Stimulated activated CD4-positive, alpha-beta T cell treated with anti-CD3 and anti-CD28 coated beads, Interleukin-1b, Interleukin-23, amount 100 ng/mL, for 24 hours (primary cell): ENCODE results near the gene NECAP2.
"Not testable (repeated sequence)": the region's sequence is repeated elsewhere in the genome, so short reads cannot be mapped to it uniquely, and the experiment has no call there.

Source experiments
- DNase-seq, 4 experiments: peaks; one replicate each; pipeline ENCODE4 v3.0.0-alpha.2; 2020; ENCODE audit warnings: low read depth in 4 of 4, low spot score in 1 of 4

Gene NECAP2

DNA sequence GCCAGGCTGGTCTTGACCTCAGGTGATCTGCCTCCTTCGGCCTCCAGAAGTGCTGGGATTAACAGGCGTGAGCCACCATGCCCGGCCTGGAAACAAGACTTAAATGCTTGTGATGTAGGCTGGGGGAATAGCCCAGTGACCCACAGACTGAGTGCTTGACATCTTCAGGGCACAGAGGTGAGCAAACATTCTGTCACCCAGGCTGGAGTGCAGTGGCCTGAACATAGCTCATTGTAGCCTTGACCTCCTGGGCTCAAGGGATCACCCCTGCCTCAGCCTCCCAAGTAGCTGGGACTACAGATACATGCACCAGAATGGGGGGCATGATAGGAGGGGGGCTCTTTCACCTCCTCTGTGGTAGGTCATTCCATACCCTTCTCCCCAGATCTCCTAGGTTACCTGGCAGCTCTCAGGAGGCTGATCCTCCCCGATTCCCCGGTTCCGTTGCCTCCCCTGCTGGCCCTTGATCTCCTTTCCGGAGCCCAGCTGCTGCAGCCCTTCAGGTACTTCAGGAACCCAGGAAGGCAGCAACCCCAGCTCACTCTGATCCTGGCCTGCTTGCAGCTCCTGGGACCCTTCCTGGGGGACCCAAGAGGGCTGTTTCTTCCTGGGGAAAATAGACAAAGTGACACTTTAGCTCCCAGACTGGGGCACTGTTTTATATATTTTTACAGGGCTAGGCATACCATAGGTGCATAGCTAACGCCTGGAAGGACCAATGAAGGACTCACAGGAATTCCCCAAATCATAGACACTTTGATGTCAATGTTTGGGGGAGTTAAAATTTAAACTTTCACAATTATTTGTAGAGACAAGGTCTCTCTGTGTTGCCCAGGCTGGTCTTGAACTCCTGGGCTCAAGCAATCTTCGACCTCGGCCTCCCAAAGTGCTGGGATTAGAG is 15.1 kb upstream of the NECAP2 start:
- no peak for DNase-seq

DNA sequence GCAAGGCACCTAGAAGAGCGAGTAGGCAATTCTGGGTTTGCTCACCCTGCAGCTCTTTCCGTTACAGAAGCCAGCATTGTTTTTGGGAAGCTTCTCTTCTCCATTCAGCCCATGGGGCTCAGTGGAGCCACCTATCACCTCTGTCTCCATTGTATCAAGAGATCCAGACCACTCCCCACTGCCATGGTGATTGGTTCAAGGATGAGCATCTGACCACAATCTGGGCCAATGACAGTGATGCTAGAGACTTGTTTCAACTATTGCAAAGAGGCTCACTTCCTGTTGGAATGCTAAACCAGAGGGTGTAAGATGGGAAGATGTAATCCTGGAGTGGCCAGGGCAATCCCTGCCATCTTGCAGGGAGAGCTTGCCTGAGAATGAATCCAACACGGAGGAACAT is 9.9 kb upstream of the NECAP2 start:
- DNase-seq, result no peak

DNA sequence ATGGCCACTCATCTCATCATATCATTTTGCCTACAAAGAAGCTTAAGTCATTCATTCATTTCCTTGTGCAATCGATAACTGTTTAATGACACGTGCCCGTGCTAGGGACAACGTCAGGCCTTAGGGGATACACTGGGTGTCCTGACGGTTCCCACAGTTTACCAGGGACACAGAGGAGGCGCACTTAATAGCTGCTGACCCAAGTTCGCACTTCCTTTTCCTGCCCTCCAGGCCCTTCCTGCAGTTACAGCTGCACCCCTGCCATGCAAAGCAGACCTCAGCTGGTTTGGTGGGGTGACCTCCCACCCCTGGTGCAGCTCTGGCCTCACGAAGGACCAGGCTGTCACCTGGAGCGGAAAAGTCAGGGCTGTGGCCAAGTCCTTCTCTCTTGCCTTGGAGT is 7.5 kb upstream of the NECAP2 start:
- no peak for DNase-seq

DNA sequence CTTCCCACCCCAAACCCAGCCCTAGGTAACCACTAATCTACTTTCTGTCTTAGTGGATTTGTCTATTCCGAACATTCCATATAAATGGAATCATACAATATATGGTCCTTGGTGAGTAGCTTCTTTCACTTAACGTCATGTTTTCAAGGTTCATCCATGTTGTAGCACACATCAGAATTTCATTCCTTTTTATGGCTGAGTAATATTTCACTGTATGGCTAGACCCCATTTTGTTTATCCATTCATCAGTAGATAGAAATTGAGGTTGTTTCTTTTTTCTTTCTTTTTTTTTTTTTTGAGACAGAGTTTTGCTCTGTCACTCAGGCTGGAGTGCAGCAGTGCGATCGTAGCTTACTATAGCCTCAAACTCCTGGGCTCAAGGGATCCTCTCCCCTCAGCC is 6.5 kb upstream of the NECAP2 start:
- no peak for DNase-seq

DNA sequence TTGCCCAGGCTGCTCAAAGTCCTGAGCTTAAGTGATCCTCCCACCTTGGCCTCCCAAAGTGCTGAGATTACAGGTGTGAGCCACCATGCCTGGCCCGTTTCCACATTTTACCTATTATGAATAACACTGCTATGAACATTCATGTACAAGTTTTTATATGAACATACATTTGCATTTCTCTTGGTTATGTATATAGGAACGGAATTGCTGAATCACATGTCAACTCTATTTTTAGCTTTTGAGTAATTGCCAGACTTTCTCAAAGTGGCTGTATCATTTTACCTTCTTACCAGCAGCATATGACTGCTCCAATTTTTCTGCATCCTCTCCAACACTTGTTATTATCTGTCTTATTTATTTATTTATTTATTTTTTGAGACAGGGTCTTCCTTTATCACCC is 6.0 kb upstream of the NECAP2 start:
- no peak for DNase-seq

DNA sequence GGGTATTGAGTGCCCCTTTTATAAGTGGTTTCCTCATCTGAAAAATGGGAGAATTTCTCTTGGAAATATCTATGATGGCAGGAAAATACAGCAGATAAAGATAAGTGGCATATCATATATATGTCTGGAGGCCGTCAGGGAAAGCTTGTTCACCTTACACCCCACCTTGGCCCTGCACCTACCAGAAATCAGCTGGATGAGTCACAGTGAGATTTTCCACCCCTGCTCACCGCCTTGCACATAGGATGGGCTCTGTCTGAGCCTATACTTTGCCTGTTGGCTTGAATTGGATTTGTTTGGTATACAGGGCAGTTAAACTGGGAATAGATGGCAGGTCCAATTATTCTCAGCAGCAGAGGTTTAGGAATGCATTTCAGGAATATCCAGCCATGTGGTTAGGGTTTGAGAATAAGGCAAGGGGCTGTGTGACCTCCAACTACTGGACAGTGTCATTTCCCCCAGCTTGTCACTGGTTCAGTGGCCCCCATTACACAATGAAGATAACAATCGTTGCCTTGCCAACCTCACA is 3.5 kb upstream of the NECAP2 start, which contains the start of gene SPATA21:
Gene SPATA21, minus strand, starts transcription at position 479 of the 529 bp plus-strand sequence. CDS start 6,053 bp downstream, outside the sequence.
- DNase-seq, result no peak

DNA sequence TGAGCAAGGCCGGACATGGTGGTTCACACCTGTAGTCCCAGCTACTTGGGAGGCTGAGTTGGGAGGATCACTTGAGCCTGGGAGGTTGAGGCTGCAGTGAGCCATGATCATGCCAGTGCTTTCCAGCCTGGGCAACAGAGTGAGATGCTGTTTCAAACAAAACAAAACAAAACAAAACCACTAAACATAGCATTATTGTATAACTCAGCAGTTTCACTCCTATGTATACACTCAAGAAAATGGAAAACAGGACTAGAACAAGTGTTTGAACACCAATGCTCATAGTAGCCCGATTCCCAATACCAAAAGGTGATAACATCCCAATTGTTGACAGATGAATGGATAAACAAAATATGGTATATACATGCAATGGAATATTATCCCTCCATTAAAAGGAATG is 2.0 kb upstream of the NECAP2 start:
- DNase-seq, result no peak

DNA sequence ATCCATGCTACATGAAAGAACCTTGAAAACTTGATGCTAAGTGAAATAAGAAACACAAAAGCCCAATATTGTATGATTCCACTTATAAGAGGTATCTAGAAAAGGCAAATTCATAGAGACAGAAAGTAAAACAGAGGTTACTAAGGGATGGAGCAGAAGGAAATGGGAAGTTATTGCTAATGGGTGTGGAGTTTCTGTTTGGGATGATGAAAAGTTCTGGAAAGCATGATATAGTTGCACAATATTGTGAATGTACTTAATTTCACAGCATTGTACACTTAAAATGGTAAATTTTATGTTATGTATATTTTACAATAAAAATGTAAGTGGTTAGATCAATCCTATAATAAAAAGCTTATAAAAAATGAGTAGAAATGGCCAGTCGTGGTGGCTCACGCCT is 1.6 kb upstream of the NECAP2 start:
- no peak for DNase-seq

DNA sequence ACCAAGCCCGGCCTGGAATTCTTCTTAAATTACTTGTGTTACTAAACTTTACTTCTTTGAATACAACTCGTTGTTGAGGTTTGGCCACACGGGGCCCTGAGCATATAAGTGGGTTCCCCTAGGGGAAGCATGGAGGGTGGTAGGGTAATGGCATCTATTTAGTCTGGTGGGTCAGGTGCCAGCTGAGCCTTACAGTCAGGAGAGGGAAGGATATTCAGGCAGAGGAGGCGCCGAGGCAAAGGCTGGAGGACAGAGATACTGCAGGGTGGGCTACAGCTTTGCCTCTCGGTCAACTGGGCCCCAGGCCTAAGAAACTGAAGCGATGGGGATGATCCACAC is 424 bp upstream of the NECAP2 start:
- DNase-seq, result no peak

DNA sequence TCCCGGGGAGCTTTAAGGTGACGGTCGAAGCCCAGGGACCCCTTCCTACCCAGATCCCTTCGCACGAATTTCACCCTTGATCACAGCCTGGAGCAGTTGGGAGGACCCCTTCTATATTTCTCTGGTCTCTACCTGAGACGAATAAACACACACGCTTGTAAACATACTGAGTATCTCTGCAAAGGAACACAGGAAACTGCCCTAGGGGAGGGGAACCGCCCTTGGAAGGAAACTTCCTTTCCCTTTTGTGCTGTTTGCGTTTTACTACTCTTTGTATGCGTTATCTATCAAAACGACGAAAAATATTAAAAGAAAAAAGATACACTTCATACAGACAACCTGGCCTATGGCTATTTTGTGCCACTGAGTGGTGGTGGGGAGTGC is 750 bp downstream of the NECAP2 start:
- no peak for DNase-seq

DNA sequence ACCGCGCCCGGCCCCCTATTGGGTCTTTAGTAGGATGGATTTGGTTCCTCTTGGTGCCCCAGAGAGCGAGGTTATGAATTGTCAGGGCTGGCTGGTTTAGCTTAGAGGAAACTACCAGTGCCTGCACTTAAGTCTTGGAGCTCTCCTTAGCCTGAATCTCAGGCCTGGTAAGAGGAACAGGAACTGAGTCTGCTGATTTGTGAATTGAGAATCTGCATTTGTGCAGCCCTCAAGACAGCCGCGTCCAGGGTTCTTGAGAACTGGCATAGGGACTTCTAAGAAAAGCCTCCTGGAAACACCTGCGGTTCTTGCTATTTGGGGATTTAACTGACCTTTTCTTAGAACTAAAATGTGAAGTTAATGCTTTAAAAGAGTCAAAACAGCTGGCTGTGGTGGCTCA is 1.7 kb downstream of the NECAP2 start:
- no peak for DNase-seq

DNA sequence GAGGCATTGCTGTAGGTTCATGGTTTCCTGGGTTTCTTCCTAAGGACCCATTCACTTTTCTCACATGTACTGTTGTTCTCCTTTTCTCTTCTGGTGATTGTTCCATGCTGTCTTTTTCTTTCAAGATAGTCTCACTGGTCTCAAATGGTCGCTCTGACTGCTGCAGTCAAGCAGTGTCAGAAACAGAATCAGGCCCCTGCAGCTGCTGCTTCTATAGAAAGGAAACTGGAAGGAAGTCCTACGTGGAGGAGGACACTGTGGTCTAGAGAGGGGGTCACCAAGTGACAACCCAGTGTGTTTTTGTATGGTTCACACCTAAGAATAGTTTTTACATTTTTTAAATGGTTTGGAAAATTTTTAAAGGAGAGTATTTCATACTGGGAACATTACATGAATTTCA is 2.4 kb downstream of the NECAP2 start:
- no peak for DNase-seq

DNA sequence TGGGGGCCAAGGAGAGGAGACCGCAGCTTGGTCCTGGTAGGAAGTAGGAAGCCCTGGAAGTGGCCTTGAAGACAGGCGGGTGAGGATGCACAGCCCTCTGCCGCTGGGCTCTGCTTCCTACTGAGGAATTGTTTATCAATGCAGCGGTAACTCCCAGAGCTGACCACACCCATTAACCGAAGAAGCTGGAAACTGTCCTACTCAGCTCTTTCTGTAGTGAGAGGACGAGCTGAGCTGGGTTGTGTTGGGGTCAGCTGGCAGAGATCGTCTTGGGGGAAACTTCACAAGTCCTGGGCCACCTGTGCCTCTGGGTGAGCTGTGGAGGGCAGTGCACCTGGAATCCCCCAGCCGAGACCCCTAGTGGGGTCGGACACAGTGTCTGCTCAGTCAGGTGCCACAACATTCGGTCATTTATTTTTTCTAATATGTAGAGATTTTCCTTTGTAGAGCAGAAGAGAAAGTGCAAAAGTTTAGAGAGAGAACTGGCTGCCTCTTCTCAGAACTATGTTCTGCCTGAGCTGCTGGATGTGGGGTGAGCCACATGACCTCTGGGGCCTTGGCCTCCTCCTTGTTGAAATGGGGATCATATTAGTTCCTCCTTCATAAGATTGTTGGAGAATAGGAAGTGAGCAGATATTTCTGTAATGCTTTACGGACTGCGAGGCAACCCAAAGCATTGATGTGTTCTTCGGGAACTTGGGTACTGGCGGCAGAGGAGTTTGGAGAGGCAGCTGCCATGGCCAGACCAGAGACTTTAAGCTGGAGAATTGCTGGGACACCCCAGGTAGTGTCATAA is 3.6 kb downstream of the NECAP2 start:
- DNase-seq, result no peak

DNA sequence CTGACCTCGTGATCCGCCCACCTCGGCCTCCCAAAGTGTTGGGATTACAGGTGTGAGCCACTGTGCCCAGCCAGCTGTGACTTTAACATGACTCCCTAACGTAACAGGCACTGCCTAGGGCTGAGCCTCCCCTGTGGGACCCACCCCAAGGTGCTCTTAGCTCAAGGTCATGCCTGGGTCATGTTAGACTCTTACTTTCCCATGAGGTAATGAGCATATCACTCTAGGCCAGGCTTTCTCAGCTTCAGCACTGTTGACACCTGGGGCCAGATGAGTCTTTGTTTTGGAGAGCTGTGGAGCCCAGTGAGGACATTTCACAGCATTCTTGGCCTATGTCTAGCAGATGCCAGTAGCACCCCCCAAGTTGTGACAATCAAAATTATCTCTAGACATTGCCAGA is 4.5 kb downstream of the NECAP2 start:
- no peak for DNase-seq

DNA sequence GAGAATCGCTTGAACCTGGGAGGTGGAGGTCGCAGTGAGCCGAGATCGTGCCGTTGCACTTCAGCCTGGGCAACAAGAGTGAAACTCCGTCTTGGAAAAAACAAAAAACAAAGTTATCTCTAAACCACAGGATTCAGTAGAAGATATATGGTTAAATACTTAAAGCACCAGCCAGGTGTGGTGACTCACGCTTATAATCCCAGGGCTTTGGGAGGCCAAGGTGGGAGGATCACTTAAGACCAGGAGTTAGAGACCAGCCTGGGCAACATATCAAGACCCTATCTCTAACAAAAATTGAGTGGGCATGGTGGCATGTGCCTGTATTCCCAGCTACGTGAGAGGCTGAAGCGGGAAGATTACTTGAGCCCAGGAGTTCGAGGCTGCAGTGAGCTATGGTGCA is 5.6 kb downstream of the NECAP2 start:
- no peak for DNase-seq

DNA sequence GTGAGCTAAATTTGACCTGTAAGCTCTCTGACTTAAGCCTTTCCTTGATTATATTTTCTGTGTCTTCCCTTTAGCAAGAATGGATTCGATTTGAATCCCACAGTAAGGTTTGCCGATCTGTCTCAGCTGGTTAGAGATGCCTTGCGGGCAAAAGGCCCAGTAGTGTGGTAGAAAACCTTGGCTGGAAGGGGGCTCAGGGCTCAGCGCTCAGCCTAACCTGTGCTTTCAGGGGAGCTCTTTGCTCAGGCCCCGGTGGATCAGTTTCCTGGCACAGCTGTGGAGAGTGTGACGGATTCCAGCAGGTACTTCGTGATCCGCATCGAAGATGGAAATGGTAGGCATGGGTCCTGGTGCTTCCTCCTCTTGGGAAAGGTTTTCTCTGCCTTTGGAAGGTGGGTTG is 7.1 kb downstream of the NECAP2 start:
- no peak for DNase-seq

DNA sequence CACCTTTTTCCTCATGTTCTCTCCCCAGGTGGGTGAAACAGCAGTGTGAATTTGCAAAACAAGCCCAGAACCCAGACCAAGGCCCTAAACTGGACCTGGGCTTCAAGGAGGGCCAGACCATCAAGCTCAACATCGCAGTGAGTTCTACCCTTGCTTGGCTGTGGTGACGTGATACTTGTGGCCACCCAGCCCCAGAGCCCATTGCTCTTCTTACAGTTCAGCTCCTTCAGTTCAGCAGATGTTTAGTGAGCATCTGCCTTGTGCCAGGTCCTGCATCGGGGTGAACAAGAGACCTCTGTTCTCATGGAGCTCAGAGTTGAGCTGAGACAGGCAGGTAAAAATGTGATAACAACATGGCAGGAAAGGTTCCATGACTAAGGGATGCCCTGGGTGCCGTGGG is 8.5 kb downstream of the NECAP2 start:
- DNase-seq, result no peak

DNA sequence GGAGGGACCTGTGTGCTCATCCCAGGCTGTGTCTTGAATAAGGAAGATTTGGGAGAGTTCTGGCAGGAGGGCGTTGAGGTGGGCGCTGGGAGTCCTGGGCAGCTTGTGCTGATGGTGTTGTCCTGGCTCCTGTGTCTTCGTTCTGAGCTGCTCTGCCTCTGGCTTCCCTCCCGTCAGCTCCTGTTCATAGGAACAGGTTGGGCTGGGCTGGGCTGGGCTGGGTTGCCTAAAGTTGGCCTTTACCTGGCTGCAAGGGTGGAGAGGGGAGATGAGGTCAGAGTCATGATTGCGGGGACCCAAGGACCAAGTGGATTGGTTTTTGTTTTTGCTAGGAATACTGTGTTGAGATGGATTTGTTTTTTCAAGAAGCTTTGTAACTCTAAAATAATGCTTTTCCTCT is 9.1 kb downstream of the NECAP2 start:
- DNase-seq, result no peak

DNA sequence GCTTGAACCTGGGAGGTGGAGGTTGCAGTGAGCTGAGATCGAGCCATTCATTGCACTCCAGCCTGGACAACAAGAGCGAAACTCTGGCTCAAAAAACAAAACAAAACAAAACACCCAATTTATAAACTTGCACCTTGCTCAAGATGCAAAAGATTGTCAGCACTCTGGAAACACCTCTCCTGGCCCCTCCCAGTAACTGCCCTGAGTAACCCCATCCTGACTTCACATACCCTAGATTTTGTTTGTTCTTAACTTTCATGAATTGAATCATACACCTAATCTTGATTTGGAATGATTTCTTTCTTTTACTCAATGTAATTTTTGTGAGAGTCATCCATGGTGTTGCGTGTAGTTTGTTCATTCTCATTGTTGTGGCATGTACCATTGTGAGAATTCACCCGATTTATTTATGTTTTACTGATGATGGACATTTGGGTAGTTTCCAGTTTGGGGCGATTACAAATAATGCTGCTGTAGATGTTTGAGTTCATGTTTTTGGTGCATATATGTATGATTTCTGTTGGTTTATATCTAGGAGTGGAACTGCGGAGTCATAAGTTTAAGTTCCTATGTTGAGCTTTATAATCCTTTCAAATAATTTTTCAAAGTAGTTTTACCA is 10.4 kb downstream of the NECAP2 start:
- no peak for DNase-seq

DNA sequence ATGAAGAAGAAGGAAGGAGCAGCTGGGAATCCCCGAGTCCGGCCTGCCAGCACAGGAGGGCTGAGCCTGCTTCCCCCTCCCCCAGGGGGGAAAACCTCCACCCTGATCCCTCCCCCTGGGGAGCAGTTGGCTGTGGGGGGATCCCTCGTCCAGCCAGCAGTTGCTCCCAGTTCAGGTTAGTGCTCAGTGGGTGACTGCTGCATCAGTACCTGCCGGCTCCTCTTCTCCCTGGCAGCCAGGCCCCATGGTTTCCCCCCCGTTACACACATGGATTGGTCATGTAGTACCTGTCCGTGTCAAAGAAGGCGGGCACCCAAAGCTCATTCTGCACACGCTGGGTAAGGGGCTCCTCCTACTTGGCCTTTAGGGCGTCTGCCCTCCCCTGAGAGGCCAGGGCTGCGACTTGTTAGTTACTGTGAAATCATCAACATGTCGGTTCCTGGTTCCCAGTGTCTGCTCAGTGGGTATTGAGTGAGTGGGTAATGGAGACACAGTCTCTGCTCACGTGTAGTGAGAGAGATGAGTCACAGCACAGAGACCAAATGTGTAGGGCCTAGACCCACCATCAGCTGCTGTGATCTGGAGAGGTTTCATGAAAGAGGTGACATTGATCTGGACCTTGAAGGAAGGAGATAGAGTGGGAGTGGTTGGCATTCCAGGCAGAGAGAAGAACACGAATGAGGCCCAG is 11.5 kb downstream of the NECAP2 start:
- no peak for DNase-seq

DNA sequence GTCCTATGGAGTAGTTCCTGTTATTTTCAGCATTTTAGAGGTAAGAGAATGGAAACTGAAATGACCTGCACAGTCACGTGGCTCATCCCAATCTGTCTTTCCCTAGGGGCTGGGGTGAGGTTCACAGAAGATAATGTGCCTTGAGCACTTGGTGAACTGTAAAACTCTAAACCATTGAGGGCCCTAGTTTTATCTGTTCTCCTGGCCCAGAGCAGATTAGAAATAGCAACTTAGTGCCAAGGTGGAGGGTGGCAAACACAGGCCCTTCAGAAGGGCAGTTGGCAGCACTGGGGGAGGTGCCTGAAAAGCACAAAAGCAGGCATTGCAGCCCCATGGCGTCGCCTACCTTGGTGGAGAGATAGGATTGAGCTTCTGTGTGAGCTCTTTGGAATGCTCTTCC is 14.4 kb downstream of the NECAP2 start:
- not testable (repeated sequence) for DNase-seq
